GM18868 (cell line): ENCODE results near the gene MEGF11.
"Not testable (repeated sequence)": the region's sequence is repeated elsewhere in the genome, so short reads cannot be mapped to it uniquely, and the experiment has no call there.

Source experiments
- ATAC-seq: cut with Tn5 transposase; IDR thresholded peaks from one replicate; pipeline ENCODE4 v1.9.1; 2021; ENCODE audit warnings: mild to moderate bottlenecking, moderate library complexity; ENCODE audit not compliant: unreplicated experiment

MEGF11 gene

DNA sequence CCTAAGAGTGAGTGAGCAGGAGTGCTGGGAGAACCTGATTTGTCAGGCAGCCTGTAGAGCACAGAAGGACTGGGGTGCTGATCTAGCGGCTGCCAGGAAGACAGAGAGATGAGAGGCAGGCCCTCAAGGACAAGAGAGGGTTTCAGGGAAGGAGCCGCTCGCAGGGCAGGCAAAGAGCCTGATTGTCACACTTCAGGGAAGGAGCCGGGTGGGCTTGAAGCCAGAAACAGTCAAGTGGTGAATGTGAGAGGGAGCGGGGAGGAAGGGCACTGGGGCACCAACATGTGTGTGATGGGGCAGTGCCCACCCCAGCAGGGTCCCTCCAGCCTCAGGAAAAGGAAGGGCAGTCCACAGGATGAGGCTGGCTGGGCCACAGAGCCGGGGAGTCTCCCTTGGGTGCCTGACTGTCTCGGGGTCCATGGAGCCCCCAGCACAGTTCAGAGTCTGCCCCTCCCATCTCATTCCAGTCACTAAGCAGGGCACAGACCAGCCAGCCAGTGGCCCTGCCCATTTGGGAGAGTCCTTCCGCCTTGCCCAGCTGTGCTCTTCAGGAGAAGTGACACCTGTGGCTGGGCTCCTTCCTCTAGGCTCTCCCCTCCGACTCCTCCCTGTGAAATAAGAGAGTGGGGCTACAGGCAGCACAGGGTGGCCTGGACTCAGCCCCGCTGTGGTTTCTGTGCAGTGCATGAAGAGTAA is 235.6 kb downstream of the MEGF11 start:
- ATAC-seq: no peak

DNA sequence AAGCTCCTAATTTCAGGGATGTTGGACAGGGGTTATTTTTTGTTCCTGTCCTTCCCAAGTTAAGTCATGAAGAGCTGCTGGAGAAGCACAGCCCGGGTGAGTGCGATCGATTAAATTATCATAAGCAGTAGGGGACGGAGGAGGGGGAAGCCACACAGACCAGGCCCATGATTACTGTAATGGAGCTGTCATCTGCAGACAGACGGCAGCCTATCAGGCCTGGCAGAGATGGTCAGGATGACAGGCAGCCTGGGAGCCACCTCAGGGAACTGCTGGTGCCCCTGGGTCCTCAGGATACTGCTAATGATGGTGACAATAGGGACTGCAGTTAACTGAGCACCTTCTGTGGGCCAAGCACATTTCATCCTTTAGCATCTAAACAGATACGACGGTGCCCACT is 236.6 kb downstream of the MEGF11 start:
- ATAC-seq: no peak

GRCh38 chr15:66016199-66016598 is 237.4 kb downstream of the MEGF11 start:
- ATAC-seq: no peak

GRCh38 chr15:66014635-66015182 is 238.8 kb downstream of the MEGF11 start:
- ATAC-seq: no peak

GRCh38 chr15:66014022-66014421 is 239.5 kb downstream of the MEGF11 start:
- ATAC-seq: no peak

GRCh38 chr15:66008940-66009562 is 244.5 kb downstream of the MEGF11 start:
- ATAC-seq: no peak

GRCh38 chr15:66007663-66008262 is 245.8 kb downstream of the MEGF11 start:
- ATAC-seq: no peak

GRCh38 chr15:66006986-66007385 is 246.6 kb downstream of the MEGF11 start:
- no peak for ATAC-seq

DNA sequence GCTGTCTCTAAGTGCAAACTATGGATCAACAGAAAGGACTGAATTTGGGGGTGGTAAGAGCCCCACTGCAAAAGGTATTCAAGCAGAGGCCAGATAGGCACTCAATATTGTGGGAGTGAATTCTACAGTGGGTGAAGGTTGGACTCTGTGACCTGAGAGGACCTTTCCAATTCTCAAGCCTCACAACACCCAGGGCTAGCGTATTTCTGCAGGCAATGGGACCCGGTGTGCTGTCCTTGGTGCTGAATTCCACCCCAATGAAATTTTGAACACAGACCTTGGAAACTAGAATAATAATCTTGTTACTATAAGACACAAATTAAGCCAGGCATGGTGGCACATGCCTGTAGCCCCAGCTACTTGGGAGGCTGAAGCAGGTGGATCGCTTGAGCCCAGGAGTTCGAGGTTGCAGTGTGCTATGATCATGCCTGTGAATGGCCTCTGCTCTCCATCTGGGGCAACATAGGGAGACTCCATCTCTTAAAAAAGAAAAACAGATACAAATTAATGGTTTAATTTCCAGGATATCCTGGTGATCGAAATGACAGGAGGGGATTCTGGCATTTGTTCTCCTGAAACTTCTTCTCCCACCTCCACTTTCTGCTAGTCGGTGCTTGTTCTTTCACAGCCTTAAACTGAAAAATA is 248.8 kb downstream of the MEGF11 start:
- ATAC-seq: no peak

DNA sequence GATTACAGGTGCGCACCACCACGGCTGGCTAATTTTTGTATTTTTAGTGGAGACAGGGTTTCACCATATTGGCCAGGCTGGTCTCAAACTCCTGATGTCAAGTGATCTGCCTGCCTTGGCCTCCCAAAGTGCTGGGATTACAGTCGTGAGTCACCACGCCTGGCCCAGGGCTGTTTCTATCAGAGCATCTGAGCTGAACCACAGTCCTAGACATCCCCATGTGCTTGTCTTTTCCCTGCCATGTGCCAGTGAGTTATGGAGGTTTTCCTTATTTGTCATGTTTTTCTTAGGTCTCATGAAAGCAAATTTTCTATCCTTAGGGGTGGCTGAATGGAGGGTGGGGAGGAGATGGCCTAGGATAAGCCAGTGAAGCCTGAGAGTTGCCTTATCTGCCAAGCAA is 250.4 kb downstream of the MEGF11 start:
- not testable (repeated sequence) for ATAC-seq

GRCh38 chr15:66001717-66002426 is 251.7 kb downstream of the MEGF11 start:
- ATAC-seq: no peak

DNA sequence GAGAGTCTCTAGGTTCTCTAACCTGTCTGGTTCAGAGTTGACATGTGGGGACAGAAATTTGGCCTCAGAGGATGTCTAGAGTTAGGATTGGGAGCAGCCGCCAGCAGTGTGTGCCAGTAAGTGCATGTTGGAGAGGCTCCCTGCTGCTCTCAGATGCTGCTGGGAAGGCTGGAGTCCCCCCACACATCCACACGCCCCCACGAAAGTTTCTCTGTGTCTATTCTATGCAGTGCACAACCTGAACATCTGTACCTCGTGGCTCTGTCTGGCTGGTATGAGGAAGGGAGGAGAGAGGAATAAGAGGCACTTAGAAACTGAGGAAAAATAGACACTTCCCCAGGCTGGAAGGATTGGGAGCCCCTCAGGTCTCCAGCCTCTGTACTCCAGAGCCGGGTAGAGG is 252.5 kb downstream of the MEGF11 start:
- no peak for ATAC-seq

GRCh38 chr15:65998486-65998885 is 255.1 kb downstream of the MEGF11 start:
- ATAC-seq: no peak

DNA sequence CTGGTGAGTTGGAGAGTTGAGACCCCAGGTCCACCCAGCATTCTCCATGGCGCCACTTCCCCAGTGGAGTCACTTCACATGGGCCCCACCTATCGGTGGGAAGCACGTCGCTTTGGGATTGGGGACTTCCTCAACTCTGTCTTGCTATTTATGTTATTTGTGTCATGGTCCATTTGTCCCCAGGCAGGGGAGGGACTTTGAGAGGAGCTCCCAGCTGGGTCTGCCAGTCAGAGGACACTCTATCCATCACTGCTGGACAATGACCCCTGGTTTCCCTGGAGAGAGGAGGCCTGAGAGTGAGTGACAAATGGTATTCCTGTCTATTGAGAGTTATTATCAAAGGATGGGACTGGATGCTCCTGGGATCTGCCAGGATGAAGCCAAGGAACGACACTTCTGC is 256.6 kb downstream of the MEGF11 start:
- ATAC-seq: no peak

GRCh38 chr15:65994832-65995231 is 258.7 kb downstream of the MEGF11 start:
- no peak for ATAC-seq

GRCh38 chr15:65993762-65994161 is 259.8 kb downstream of the MEGF11 start:
- no peak for ATAC-seq

DNA sequence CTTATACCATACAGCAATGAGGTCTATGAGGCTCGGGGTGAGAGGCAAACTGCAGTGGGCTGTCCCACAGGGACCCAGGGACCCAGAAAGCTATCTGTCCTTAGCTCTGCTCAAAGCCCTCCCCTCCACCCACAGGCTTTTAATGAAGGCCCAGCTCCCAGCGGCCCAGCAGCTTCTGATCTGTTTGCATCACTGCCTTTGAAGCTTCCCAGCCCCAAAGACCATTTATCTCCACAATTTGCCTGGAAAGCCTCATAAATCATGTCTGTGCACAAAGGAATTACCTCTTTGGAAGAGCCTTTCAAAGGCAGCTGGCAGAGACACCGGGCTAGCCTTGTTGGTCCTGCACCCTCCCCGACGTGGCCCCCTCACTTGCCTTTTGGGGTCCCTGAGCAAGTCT is 260.3 kb downstream of the MEGF11 start:
- ATAC-seq: no peak

DNA sequence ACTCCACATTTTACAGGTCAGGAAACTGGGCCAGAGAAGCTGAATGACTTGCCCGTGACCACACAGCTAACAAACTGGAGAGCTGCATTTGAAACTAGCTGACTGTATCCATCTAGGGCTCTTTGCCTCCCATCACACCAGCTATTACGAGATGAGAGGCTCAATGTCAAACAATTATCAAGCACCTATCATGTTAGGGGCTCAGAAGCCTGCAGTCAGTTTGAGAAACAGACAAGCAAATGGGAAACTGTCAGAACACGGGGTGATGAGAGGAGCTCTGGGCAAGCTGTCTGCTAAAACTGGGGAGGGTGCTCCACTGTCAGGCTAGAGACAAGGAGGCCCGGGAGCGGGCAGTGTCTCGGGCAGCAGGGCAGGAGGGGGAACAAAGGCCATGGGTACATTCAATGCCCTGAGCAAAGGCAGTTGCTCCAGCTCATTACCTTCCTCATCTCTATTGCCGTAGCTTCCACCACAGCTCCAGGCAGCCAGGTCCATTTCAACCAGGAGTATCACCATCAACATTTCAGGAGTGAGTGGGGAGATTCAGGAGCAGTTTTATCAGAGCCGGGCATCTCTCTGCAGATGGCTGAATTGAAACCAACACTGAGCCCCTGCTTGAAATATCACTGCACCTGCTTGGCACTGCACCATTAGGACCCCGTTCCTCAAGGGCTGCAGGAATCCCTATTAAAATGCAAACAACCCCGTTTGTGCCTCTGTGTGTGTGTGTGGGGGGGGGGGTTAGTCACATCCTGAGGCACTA is 261.6 kb downstream of the MEGF11 start:
- ATAC-seq: no peak

DNA sequence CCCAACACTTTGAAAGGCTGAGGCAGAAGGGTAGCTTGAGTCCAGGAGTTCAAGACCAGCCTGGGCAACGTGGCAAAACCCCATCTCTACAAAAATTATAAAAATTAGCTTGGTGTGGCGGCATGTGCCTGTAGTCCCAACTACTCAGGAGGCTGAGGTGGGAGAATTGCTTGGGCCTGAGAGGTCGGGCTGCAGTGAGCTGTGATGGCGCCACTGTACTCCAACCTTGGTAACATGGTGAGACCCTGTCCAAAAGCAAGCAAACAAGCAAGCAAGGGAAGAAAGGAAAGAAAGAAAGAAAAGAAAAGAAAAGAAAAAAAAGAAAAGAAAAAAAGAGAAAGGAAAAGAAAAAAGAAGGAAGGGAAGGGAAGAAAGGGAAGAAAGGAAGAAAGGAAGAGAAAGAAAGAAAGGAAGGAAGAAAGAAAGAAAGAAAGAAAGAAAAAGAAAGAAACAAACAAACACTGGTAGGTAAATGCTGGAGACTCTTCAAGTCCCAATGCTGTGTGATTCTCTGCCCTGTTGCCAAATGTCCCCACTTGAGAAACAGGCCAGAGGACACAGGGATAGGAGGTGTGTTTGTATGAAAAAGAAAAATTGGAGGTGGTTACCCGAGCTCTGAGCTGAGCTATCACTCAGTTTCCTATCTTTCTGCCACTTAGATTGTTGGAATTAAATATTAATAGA is 263.1 kb downstream of the MEGF11 start:
- ATAC-seq: no peak

- ATAC-seq: no peak
Measured at GRCh38 chr15:65987100-65987499, 266.4 kb downstream of the MEGF11 start.
